ENCODE measurements around the gene GSTO2.

The GSTO2 gene

DNA sequence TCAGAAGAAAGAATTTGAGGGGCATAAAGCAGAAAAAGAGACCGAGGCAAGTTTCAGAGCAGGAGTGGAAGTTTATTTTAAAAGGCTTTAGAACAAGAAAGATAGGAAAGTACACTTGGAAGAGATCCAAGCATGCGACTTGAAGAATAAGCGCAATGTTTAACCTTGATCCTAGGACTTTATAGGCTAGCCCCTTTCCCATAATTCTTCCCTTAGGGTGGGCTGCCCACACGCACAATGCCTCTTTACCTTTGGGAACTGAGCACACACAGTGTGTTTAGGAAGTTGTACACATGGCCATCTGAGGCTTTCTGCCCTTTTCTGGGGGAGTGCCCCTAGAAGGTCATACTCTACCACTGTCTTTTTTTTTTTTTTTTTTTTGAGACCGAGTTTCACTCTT is 25.5 kb upstream of the GSTO2 start:
- DNase-seq (no peak), ATAC-seq (ENCODE audit: insufficient read depth, low read depth) (no peak)
- H3K4me2 ChIP-seq (ENCODE audit: insufficient read depth, low read length), result no peak overlapping the region

DNA sequence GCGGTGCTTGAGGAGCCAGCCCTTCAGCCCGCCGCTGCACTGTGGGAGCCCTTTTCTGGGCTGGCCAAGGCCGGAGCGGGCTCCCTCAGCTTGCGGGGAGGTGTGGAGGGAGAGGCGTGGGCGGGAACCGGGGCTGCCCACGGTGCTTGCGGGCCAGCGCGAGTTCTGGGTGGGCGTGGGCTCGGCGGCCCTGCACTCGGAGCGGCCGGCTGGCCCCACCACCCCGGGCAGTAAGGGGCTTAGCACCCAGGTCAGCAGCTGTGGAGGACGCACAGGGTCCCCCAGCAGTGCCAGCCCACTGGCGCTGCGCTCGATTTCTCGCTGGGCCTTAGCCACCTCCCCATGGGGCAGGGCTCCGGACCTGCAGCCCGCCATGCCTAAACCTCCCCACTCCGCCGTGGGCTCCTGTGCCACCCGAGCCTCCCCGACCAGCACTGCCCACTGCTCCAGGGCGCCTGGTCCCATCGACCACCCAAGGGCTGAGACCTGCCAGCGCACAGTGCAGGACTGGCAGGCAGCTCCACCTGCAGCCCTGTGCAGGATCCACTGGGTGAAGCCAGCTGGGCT is 23.8 kb upstream of the GSTO2 start:
- Histone ChIP-seq H4K20me1 (ENCODE audit: insufficient read depth, low read length) (no peaks in the 10 kb centered on the region), H3K27me3 (ENCODE audit: insufficient read depth, low read length, poor library complexity) (peaks cover 2% of the 10 kb centered on the region), H3K4me2 (ENCODE audit: insufficient read depth, low read length) (no peak overlapping the region), H3K4me1 (ENCODE audit: insufficient read depth, low read length) (no peaks in the 10 kb centered on the region), H2AFZ (ENCODE audit: low read depth, low read length) (no peak overlapping the region), H3K27ac (ENCODE audit: low read length) (no peak overlapping the region), H3K79me2 (ENCODE audit: insufficient read depth, low read length) (no peaks in the 10 kb centered on the region), H3K9me3 (ENCODE audit: insufficient read depth, low read length, severe bottlenecking) (peaks cover 7% of the 10 kb centered on the region), H3K36me3 (ENCODE audit: insufficient read depth, low read length) (no peaks in the 10 kb centered on the region), H3K4me3 (ENCODE audit: low read depth in 1 of 2, low read length in 2 of 2) (no peak overlapping the region), H3K9ac (ENCODE audit: low read depth, low read length) (no peak overlapping the region)
- TF ChIP-seq, protein P1, sequence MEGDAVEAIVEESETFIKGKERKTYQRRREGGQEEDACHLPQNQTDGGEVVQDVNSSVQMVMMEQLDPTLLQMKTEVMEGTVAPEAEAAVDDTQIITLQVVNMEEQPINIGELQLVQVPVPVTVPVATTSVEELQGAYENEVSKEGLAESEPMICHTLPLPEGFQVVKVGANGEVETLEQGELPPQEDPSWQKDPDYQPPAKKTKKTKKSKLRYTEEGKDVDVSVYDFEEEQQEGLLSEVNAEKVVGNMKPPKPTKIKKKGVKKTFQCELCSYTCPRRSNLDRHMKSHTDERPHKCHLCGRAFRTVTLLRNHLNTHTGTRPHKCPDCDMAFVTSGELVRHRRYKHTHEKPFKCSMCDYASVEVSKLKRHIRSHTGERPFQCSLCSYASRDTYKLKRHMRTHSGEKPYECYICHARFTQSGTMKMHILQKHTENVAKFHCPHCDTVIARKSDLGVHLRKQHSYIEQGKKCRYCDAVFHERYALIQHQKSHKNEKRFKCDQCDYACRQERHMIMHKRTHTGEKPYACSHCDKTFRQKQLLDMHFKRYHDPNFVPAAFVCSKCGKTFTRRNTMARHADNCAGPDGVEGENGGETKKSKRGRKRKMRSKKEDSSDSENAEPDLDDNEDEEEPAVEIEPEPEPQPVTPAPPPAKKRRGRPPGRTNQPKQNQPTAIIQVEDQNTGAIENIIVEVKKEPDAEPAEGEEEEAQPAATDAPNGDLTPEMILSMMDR (IDR thresholded peaks at IDR 0.05; ENCODE audit: borderline replicate concordance, extremely low read depth, low read length, poor library complexity, severe bottlenecking), result no peak
- TF ChIP-seq EZH2 (IDR thresholded peaks at IDR 0.05; ENCODE audit: borderline replicate concordance, low read depth, low read length, severe bottlenecking), result no peak
- no peak for ATAC-seq (ENCODE audit: insufficient read depth, low read depth)
- no peak for DNase-seq

More for the DNA sequence above, 25.5 kb upstream of the GSTO2 start:
- H3K27me3 ChIP-seq (ENCODE audit: insufficient read depth, low read length, poor library complexity), result peaks cover 2% of the 10 kb centered on the region
- no peaks in the 10 kb centered on the region for H3K4me1 ChIP-seq (ENCODE audit: insufficient read depth, low read length)
- H3K27ac ChIP-seq (ENCODE audit: low read length), result no peak overlapping the region
- no peaks in the 10 kb centered on the region for H3K79me2 ChIP-seq (ENCODE audit: insufficient read depth, low read length)
- H3K9ac ChIP-seq (ENCODE audit: low read depth, low read length), result no peak overlapping the region
- no peaks in the 10 kb centered on the region for H3K36me3 ChIP-seq (ENCODE audit: insufficient read depth, low read length)
- H3K9me3 ChIP-seq (ENCODE audit: insufficient read depth, low read length, severe bottlenecking), result peaks cover 7% of the 10 kb centered on the region
- H2AFZ ChIP-seq (ENCODE audit: low read depth, low read length), result no peak overlapping the region
- H3K4me3 ChIP-seq (ENCODE audit: low read depth in 1 of 2, low read length in 2 of 2), result no peak overlapping the region
- no peaks in the 10 kb centered on the region for H4K20me1 ChIP-seq (ENCODE audit: insufficient read depth, low read length)
- TF ChIP-seq EZH2 (IDR thresholded peaks at IDR 0.05; ENCODE audit: borderline replicate concordance, low read depth, low read length, severe bottlenecking), result no peak
- TF ChIP-seq, protein P1 (IDR thresholded peaks at IDR 0.05; ENCODE audit: borderline replicate concordance, extremely low read depth, low read length, poor library complexity, severe bottlenecking), result no peak

DNA sequence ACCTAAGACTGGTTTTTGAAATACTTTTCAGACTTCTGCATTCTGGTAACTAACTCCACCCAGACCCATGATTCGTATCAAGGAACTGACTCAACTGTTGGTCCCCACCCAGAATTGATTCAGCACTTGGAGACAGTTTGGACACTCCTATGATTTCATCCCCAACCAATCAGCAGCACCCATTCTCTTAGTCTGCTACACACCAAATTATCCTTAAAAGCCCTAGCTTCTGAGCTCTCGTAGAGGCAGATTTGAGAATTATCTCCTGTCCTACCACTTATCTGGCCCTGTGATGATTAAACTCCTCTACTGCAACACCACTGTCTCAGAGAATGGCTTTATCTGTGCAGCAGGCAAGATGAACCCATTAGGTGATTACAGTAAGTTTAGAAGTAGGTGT is 22.0 kb upstream of the GSTO2 start:
- H2AFZ ChIP-seq (ENCODE audit: low read depth, low read length), result no peak overlapping the region
- H3K79me2 ChIP-seq (ENCODE audit: insufficient read depth, low read length), result no peaks in the 10 kb centered on the region
- TF ChIP-seq, protein P1 (IDR thresholded peaks at IDR 0.05; ENCODE audit: borderline replicate concordance, extremely low read depth, low read length, poor library complexity, severe bottlenecking), result no peak
- TF ChIP-seq EZH2 (IDR thresholded peaks at IDR 0.05; ENCODE audit: borderline replicate concordance, low read depth, low read length, severe bottlenecking), result no peak
- ATAC-seq (ENCODE audit: insufficient read depth, low read depth) (0 out of 3 replicates have a peak, but pooled peaks have one; percentile 15), DNase-seq (no peak)
- peaks cover 7% of the 10 kb centered on the region for H3K9me3 ChIP-seq (ENCODE audit: insufficient read depth, low read length, severe bottlenecking)
- H3K4me3 ChIP-seq (ENCODE audit: low read depth in 1 of 2, low read length in 2 of 2), result no peak overlapping the region
- H3K27ac ChIP-seq (ENCODE audit: low read length), result no peak overlapping the region
- no peaks in the 10 kb centered on the region for H4K20me1 ChIP-seq (ENCODE audit: insufficient read depth, low read length)
- H3K36me3 ChIP-seq (ENCODE audit: insufficient read depth, low read length), result no peaks in the 10 kb centered on the region
- H3K9ac ChIP-seq (ENCODE audit: low read depth, low read length), result no peak overlapping the region
- no peaks in the 10 kb centered on the region for H3K4me1 ChIP-seq (ENCODE audit: insufficient read depth, low read length)
- H3K4me2 ChIP-seq (ENCODE audit: insufficient read depth, low read length), result no peak overlapping the region
- H3K27me3 ChIP-seq (ENCODE audit: insufficient read depth, low read length, poor library complexity), result no peaks in the 10 kb centered on the region
